ENCODE measurements around the gene IGFBP6.
"Not testable (repeated sequence)": the region's sequence is repeated elsewhere in the genome, so short reads cannot be mapped to it uniquely, and the experiment has no call there.

The IGFBP6 gene

DNA sequence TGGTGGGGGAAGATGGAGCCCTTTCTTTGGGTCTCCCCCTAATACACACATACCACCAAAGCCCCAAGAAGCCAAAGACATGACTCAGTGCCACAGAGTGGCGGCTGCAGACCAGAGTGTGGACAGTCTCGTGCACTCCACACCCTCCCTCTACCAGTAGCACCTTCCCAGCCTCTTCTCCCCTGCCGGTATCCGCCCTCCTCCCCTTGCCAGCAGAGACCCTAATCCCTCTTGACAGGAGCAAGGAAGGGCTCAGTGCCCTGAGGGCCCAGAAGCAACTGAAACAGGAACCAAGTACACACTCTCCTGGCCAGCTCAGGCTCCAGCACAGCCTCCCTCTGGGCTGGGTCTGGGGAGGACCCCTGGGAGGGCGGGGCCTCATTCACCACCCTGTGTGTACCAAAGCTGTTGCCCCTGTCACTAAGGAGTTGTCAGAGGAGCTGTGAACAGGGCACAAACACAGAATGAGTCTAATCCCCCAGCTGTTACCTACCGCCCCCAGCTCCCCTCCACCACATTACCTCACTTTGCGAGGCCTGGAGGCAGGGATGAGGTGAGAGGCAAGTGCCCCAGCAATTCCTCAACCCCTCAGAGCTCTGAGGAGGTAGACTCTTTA, 26.5 kb upstream of the IGFBP6 start:
- DNase-seq (ENCODE audit: low read depth in 3 of 3) = no peak

DNA sequence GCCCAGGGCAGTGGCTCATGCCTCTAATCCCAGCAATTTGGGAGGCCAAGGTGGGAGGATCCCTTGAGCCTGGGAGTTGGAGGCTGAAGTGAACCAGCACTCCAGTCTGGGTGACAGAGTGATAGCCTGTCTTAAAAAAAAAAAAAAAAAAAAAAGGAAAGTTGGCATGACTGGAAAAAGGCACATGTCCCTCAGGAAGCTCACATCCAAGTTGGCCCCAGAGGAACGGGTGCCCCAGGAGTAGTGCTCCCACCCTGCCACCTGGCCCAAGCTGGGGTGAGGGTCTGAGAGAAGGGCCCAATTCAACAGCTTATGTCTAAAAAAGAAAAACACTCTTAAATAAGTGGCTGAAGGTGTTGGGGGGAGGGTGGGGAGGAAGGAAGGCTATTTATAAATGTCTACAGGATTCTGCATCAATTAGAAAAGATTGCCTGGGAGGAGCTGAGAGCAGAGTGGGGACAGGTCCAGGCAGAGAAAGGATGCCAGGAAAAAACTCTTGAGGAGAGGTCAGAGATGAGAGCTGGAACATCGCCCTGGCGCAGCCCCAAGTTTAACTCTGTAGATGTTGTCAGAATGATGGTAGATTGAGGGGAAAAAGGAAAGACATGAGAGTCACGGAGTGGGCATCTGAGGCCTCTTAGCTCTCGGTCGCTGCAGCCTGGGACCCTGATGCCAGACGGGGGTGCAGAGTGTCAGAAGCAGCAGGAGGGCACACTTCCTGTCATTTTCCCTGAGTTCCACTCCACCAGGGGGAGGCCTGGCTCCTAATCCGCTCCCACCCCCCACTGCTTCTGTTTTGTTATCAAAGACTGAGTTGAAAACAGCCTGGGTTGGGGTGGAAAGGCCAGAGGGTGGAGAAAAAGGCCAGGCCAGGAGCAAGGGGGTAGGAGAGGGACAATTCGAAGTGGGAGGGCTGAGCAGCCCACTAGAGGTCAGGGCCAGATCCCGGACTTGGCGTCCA, 25.6 kb upstream of the IGFBP6 start:
- DNase-seq (ENCODE audit: low read depth in 3 of 3) = no peak

DNA sequence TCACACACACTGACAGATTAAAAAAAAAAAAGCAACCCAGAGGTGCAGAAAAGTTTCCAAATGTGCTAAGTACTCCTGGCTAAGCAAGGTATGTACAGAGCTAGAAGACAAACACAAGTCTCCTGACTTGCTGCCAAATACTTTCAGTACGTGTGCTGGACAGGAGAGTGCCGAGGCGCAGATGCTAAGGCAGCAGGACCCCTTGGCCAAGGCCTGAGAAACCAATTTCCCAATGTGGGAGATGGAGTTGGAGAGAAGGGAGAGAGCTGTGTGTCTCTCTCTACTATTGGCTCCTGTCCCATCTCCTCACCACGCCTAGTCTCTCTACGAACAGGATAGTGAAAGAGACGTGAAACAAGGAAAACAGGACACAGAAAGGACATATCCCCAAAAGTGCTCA, 23.6 kb upstream of the IGFBP6 start:
- DNase-seq (ENCODE audit: low read depth in 3 of 3) = no peak

DNA sequence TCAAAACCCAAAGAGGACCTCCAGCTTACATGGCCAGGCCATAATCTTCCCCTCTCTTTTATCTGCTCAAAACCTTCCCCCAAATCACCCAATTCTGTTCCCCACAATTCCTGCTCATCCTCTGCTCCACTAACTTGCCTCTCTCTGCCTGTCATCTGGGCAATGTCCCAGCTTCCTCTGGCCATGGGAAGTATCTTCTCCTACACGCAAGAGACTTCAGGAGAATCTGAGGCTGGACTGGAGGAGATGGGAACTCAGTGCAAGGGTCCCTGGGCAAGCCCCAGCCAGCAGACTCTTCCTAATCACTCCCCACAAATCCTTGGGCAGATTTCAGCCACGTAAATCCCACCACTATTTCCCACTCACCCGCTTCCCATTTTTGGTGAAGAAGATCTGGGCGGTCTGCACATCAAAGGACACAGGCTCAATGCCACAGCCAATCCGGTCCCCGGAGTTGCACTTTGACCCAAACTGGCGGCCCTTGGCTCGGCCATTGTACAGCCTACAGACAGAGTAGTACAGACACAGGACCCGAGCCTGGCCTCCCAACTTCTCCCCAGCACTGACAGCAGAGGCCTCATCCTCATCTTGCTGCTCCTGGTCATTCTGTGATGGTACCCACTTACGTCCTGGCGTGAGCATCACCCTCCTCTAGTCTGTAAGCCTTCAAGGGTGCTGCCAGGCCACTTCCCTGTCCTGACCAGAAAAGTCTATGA, 23.0 kb upstream of the IGFBP6 start:
- DNase-seq (ENCODE audit: low read depth in 3 of 3) = no peak

DNA sequence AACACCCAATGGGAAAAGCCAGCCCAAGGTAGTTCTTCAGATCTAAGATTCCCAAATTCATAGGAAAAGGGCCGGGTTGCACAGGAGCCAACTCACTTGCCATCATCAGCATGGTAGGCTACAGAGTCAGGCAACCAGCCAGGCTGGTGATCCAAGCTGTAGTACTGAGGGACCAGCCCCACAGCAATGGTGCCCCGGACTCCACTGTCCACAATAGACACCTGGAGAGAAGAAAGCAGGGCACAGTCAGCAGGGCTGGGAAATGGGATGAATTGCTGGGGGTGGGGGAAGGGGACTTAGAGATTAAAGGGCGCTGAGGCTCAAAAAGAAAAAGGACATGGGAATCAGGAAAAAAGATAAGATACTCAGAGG, 22.5 kb upstream of the IGFBP6 start:
- no peak for DNase-seq (ENCODE audit: low read depth in 3 of 3)

DNA sequence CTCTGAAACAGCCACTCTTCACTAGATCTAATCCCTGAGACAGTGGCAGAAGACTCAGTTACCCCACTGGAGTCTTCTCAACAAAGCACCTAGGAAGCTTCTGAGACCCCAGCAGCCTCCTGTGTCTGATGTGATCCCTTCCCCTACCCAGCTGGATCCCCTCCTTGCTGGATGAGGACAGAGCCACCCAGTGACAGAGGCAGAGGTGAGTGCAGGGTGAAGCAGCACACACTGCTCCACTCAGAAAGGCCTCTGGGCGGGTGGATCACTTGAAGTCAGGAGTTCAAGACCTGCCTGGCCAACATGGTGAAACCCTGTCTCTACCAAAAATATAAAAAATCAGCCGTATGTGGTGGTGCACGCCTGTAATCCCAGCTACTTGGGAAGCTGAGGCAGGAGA, 21.0 kb upstream of the IGFBP6 start:
- DNase-seq (ENCODE audit: low read depth in 3 of 3) = no peak

DNA sequence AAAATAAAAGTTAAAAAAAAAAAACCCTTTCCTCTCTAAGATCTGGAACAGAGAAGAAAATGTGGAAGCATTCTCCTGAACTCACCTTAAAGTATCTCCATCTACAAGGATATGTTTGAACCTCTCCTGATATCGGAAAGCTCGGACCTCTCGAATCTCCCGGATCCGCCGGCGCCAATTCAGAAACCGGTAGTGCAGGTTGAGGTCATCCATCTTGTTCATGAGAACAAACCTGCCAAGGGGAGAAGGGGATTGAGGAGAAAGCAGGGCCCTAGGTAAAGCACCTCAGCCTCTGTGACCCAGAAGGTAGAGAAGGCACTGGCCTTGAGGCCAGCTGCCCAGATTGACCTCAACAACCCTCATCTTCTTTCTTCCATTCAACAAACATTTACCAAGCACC, 20.4 kb upstream of the IGFBP6 start:
- DNase-seq (ENCODE audit: low read depth in 3 of 3) = no peak

DNA sequence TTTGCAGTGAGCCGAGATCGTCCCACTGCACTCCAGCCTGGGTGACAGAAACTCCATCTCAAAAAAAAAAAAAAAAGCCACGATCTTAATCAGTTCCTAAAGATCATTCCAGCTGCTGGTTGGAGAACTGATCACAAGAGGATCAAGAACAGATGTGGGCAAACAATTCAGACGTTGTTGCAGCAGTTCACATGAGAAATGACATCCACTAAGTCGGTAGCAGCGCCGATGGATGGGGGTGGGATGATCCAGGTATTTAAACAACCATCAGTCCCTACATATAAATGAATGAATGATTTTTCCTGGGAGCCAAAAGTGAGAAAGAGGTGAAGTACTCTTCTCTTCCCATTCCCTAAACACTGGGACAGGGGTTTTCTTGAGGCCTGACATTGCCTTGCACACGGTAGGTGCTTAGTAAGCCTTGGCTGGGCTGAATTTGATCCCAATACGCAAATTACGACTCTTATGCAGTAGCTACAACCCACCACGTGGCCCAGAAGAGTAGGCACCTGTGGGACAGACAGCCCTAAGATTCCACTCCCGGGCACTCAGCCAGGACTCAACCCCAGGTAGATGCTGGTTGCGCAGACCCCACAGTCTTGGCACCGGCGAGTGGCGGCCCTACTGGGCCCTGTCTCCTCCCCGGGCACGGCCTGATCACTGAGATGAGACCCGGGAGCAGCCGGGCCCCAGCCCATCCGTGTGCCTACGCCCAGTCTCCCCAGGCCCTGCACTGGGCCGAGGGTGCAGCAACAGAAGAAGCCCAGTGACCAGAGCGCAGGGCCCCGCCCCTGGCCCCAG, 18.8 kb upstream of the IGFBP6 start:
- DNase-seq (ENCODE audit: low read depth in 3 of 3) = no peak

DNA sequence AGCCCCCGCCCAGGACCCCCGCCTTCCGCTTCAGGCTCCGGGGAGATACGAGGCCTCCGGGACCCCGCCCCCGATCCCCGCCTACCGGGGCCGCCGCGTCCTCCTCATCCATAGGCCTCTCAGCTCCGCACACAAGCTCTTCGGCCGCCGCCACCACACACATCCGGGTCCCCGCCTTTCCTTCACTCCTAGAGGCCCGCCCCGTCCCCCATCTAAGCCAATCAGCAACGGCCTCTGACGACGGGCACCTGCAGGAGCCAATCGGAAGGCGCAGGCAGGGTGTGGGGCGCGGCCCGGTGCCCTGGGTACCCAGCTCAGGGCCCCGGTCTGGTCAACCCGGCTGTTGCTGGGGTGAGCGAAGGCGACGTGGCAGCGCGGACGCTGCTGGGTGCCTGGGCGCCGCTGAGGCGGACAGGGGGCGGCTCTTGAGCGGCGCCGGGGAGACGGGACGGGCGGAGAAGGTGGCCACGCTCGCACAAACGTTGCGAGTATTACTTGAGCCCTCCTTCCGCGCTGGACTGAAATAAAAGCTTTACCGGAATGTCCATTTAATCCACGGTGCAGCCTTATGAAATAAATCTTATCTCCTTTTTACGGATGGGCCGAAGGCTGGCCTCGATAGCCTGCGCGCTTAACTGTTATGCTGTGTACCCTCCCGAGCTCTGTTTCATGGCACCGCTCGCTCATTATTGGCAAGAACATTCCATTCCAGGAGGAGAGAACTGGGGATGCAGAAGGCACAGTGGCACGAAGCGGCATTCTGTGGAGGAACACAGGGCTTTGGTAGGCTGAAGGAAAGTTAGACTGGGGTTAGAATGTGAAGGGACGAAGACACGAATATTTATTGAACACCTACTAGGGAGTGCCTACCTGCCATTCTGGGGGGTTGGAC, 18.0 kb upstream of the IGFBP6 start, which contains the start of gene SPRYD3:
TSS of gene SPRYD3 (minus strand) at position 165 of the 892 bp plus-strand sequence. CDS start at position 108, 57 bp downstream.
- peak; percentile 90 to 97 (median 95) for DNase-seq (ENCODE audit: low read depth in 3 of 3)

DNA sequence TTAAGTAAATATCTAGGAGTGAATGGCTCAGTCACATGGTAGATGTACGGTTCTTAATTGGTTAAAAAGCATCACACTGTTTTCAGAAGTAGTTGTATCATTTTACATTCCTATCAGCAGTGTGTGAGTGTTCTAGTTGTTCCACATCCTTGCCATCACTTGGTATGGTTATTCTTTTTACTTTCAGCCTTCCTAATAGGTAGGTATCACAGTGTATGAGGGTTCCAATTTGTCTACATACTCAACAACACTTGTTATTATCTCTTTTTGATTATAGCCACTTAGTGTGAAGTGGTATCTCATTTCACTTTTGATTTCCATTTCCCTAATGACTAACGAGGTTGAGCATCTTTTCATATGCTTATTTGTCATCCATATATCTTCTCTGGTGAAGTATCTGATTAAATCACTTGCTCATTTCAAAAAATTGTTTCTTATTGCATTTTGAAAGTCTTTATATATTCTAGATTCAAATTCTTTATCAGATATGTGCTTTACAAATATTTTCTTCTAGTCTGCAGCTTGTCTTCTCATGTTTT, 14.8 kb upstream of the IGFBP6 start:
- DNase-seq (ENCODE audit: low read depth in 3 of 3) = no peak

DNA sequence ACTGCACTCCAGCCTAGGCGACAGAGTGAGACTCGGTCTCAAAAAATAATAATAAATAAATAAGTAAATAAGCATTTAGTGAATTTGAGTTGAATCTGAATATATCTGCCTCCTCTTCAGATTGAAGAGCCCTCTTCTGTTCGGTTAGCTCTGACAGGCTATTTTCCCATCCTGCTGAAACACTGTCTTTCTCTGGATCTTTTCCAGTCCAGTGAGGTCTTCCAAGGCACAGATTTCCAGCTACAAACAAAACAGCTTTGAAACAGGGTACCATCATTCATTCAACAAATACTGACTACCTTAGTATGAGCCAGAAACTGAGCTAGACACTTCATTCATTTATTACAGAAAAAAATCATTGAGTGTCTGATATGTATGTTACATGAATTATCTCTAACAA, 11.1 kb upstream of the IGFBP6 start:
- DNase-seq (ENCODE audit: low read depth in 3 of 3) = no peak

DNA sequence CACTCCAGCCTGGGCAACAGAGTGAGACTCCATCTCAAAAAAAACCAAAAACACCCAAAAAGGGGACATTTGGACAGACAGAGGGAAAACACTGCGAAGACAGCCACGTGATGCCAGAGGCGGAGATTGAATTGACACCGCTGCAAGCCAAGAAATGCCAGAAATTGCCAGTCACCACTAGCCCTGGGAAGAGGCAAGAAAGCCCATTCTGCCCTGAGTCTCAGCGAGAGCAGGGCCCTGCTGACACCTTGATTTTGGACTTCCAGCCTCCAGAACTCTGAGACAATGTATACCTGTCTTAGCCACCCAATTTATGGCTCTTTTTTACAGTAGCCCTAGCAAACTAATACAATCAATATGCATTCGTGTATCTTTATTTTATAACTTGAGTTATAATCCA, 7.4 kb upstream of the IGFBP6 start:
- no peak for DNase-seq (ENCODE audit: low read depth in 3 of 3)

DNA sequence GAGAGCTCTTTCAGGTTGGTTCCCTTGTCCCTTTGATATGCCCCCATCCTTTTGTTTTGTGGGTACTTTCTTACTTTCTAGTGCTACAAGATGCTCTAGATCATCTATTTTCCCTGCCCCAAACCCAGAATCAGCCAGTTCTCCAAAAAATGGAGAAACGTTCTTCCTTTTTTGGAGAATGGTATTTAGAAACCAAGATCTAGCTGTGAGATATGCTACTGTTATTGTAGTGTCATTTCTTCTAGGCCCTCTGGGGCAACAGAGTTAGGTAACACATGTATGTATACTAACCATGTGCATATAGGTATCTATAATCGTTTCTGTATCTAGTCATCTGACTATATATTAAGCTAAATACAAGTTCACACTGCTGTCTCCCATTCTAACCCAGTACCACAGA, 6.9 kb upstream of the IGFBP6 start:
- DNase-seq (ENCODE audit: low read depth in 3 of 3) = no peak

DNA sequence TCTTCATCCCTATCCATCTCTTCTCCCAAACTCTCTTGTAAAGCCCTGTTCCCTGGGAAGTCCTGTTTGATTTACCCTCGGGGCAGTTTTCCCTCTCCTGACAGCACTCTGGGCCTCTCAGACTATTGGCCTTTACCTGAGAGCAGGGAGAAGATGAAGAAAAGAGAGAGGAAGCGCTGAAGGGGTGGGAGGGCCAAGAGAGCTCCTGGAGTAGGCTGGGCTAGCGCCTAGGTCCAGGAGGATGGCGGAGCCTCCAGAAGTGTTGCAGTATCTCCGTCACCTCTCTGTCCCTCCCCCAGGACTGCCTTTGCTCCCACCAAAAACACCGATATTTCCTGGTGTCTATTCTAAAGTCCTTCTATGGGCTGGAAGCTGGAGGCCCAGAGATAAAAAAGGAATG, 5.7 kb upstream of the IGFBP6 start:
- no peak for DNase-seq (ENCODE audit: low read depth in 3 of 3)

DNA sequence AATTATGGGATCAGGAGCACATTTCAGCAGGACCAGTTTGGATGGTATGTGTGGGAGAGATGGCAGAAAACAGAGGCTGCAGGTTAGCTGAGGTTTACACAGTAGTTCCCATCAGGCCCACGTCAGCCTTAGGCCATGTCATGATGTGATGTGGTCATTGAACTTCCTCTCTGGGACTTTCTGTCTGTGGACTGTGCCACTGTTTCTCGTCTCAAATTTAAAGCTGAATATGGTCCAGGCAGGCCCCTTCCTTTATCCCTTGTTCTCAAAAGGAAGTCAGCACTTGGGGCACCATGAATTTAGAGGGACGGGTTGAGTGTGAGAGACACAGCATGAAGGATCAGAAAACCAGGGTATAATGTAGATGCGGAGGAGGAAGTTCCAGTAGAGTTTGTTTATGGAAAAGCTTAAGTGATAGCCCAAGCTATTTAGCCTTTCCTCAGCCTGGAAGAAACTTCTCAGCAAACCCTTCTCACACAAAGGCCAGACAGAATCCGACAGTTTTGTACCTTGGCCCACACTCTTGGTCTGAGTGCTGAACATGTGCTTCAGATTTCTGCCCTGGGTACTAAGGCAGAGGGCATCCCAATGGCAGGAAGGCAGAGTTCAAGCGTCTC, 3.6 kb upstream of the IGFBP6 start:
- DNase-seq (ENCODE audit: low read depth in 3 of 3) = no peak

DNA sequence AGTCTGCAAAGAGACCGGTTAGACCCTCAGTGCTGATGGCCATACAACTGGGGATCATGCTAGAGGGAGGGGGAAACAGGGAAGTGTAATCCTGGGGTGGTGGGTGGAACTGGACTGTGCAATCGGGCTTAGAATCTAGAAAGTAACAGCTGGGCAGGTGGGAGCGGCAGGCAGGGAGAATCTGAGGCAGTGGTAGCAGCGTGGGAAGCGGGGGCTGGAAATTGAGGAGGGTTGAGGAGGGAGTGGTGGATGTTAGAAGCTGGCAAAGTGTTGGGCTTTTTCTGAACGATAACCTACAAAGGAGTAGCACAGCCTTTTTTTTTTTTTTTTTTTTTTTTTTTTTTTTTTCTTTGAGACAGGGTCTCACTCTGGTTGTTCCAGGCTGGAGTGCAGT, 3.1 kb upstream of the IGFBP6 start:
- DNase-seq (ENCODE audit: low read depth in 3 of 3) = no peak

DNA sequence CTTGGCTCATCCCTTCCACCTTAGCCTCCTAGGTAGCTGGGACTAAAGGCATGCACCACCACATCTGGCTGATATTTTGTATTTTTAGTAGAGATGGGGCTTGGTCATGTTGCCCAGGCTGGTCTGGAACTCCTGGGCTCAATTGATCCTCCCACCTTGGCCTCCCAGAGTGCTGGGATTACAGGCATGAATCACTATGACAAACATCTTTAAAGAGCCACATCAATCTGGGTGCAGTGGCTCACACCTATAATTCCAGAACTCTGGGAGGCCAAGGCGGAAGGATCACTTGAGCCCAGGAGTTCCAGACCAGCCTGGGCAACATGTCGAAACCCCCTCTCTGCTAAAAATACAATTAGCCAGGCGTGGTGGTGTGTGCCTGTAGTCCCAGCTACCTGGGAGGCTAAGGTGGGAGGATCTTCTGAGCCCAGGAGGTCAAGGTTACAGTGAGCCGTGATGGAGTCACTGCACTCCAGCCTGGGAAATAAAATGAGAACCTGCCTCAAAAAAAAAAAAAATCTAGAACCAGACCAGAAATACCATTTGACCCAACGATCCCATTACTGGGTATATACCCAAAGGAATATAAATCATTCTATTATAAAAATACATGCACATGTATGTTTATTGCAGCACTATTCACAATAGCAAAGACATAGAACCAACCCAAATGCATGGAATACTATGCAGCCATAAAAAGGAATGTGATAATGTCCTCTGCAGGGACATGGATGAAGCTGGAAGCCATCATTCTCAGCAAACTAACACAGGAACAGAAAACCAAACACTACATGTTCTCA, 2.5 kb upstream of the IGFBP6 start:
- DNase-seq (ENCODE audit: low read depth in 3 of 3) = not testable (repeated sequence)

DNA sequence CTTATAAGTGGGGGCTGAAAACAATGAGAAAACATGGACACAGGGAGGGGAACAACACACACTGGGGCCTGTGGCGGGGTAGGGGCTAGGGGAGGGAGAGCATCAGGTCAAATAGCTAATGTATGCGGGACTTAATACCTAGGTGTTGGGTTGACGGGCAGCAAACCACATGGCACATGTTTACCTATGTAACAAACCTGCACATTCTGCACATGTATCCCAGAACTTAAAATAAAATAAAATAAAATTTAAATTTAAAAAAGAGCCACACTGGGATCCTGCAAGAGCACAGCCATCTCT, 1.9 kb upstream of the IGFBP6 start:
- DNase-seq (ENCODE audit: low read depth in 3 of 3) = not testable (repeated sequence)

DNA sequence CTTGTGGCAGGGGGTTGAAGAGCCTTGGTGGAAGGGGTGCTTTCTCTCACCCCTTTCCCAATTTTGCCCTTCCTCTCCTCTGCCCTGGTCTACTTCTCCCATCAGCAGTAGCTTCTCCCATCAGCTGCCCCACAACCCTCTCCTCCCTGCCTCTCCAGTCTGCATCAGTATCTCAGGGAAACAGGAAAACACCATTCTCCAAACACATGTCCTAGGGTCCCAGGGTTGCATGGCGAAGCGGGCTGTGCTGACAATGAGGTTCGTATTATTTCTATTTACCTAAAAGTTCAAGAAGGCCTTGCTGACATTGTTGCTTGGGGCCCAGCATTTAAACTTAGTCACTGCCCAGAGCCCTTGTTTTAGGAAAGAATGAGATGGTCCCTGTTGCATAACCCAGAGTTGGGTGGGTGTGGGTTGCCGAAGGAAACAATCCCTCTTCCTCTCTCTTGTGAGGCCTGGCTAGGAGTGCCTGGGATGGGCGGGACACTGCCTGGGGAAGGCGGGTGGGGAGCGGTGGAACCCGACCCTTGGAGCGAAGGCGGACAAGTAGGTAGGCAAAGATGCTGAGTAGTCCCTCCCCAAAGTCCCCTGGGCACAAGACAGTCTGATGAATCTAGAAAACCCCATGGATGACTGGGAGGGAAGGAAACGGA, 1.3 kb upstream of the IGFBP6 start:
- no peak for DNase-seq (ENCODE audit: low read depth in 3 of 3)
